ENCODE measurements around the gene CFDP1.
"Not testable (repeated sequence)": the region's sequence is repeated elsewhere in the genome, so short reads cannot be mapped to it uniquely, and the experiment has no call there.

CFDP1 gene

DNA sequence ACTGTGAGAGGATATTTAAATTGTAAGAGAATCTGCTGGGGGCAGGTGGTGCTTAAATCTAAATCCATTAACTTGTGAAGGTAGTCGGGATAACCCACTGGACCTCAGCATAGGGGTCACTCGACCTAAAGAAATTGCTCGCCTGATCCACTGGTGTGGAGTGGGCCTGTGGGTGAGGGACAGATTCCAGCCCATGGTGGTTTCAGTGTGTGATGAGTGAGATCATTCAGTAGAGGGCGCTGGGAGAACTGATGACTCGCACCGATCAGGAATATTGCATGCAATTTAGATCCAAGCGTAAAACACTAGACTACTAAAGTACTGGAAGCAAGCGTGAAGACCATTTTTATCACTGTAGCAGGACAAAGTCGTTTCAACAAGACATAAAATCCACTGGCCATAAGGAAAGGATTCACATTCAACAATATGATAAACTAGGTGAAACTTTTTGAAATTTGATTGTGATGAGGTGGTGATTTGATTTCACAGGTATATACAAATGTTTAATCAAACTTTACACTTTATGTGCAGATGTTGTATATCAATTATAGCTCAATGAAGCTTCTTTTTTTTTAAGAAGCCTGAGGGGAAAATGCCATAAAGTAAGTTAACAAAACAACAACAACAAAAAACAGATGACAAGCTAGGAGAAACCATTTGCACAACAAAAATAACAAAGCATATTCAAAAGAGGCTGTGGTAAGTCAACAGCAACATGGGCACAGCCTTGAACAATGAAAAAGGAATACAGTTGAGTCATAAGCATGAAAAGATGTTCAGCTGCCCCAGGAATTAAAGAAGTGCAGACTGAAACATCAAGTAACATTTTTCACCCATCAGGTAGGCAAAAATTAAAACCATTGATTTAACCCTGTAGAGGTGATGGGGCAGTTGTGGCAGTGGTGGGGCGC is 38.7 kb upstream of the CFDP1 start:
- Histone ChIP-seq H3K9ac (ENCODE audit: low read length) (no peak overlapping the region), H3K4me1 (ENCODE audit: control insufficient read depth, insufficient read depth, low read length) (no peaks in the 10 kb centered on the region)
- DNase-seq (ENCODE audit: low read depth) = peak; percentile 91

DNA sequence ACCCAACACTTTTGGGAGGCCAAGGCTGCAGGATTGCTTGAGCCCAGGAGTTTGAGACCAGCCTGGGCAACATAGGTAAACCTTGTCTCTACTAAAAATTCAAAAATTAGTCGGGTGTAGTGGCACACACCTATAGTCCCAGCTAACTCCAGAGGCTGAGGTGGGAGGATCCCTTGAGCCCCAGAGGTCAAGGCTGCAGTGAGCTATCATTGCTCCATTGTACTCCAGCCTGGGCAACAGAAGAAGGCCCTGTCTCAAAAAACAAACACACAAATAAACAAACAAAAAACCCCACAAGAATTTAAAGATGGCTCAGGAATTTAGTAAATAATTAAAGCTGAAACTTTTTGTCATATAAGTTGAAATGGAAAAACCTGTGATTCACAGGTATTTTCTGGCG is 33.5 kb upstream of the CFDP1 start:
- H3K27me3 ChIP-seq (replicated peaks; ENCODE audit: control insufficient read depth, insufficient read depth, low read length) = no peaks in the 10 kb centered on the region

More for the DNA sequence above, 38.7 kb upstream of the CFDP1 start:
- Histone ChIP-seq H3K9me3 (ENCODE audit: control insufficient read depth, low read length) (no peaks in the 10 kb centered on the region), H3K36me3 (ENCODE audit: control insufficient read depth, insufficient read depth, low read length, severe bottlenecking) (no peaks in the 10 kb centered on the region), H3K27me3 (replicated peaks; ENCODE audit: control insufficient read depth, insufficient read depth, low read length) (peaks cover 1% of the 10 kb centered on the region), H3K4me3 (ENCODE audit: low read length) (no peak overlapping the region)

DNA sequence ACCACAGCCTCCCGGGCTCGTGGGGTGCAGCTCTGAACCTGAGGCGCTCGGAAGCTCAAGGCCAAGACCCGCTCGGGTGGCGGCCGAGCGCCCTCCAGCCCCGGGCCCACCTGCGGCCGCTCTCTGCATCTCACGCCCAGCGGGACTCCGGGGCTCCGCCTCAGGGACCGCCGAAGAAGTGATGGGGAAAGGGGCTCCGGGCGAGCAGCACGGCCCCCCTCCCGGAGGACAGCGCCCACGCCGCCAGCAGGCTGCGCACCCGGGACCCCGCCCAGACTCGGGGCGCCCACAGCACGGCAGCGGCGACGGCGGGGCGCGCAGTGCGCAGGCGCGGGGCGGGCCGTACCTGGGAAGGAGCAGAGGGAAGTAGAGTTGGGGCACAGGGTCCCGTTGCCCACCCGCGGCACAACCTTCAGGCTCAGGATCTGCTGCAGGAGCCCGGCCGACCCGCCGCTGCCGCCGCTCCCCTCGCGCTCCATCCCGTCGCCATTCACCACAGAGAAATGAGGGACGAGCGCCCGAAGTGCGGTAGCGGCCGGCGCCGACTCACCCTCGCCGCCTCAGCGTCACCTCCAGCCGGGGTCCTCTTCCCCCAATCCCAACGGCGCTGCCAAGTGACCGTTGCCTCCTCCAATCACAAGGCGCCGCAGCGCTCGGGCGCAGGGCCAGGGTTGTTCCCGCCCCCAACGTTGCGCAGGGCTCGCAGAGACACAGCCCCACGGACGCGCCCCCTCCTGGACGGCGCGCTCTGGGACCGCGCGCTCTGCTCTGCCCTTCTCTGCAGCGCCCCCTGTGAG is 31.0 kb upstream of the CFDP1 start, which contains the start of gene TMEM170A:
TMEM170A (minus strand) TSS at position 568 of the 797 bp plus-strand sequence; CDS start at position 479, 89 bp downstream.
- Histone ChIP-seq H3K36me3 (ENCODE audit: control insufficient read depth, insufficient read depth, low read length, severe bottlenecking) (no peaks in the 10 kb centered on the region), H3K4me1 (ENCODE audit: control insufficient read depth, insufficient read depth, low read length) (no peaks in the 10 kb centered on the region), H3K9ac (ENCODE audit: low read length) (peak within 1 kb of the TSS; percentile 94), H3K27me3 (replicated peaks; ENCODE audit: control insufficient read depth, insufficient read depth, low read length) (no peaks in the 10 kb centered on the region), H3K9me3 (ENCODE audit: control insufficient read depth, low read length) (no peaks in the 10 kb centered on the region), H3K4me3 (ENCODE audit: low read length) (peak within 1 kb of the TSS; percentile 92)
- DNase-seq (ENCODE audit: low read depth) = peak; percentile 100

More for the DNA sequence above, 33.5 kb upstream of the CFDP1 start:
- H3K9me3 ChIP-seq (ENCODE audit: control insufficient read depth, low read length) = no peaks in the 10 kb centered on the region
- H3K4me3 ChIP-seq (ENCODE audit: low read length) = no peak overlapping the region
- no peaks in the 10 kb centered on the region for H3K4me1 ChIP-seq (ENCODE audit: control insufficient read depth, insufficient read depth, low read length)
- no peak for DNase-seq (ENCODE audit: low read depth)
- H3K36me3 ChIP-seq (ENCODE audit: control insufficient read depth, insufficient read depth, low read length, severe bottlenecking) = no peaks in the 10 kb centered on the region
- no peak overlapping the region for H3K9ac ChIP-seq (ENCODE audit: low read length)

DNA sequence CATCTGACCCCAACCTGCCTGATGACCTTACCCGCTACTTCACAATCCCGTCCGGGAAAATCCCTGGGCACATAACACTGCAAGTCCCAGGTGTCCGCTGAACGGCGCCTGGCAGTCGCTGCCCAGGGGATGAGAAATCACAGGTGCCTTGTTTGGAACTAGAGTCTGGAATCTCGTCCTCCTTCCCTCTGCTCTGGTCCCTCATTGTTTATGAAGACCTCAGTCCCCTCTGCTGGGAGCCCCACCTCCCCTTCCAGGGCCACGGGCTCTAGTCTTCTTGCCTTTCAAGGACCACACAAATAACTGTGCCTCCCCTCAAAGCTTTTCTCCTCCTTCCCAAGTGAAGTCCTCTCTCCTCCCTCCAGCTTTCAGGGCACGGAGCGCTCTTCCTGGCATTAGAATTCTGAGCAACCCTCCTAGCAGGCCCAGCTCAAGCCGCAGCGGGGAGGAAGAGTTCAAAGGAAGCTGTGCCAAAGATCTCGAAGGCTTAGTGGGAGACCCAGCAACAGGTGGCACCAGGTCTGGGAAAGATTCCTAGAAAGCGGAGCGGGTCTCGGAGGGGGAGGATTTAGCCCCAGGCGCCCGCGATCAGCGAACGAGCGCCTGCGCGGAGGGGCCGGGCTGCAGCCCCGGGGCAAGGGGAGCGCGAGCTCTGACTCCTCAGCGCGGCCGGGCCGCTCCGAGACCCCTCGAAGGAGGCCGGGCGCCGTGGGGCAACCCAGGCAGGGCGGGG is 30.3 kb upstream of the CFDP1 start:
- Histone ChIP-seq H3K4me3 (ENCODE audit: low read length) (peak overlapping the region; percentile 92), H3K9ac (ENCODE audit: low read length) (peak overlapping the region; percentile 94)
- not testable (repeated sequence) for H3K27me3 ChIP-seq (replicated peaks; ENCODE audit: control insufficient read depth, insufficient read depth, low read length); H3K36me3 ChIP-seq (ENCODE audit: control insufficient read depth, insufficient read depth, low read length, severe bottlenecking); H3K4me1 ChIP-seq (ENCODE audit: control insufficient read depth, insufficient read depth, low read length); H3K9me3 ChIP-seq (ENCODE audit: control insufficient read depth, low read length)
- peak; percentile 62 for DNase-seq (ENCODE audit: low read depth)

DNA sequence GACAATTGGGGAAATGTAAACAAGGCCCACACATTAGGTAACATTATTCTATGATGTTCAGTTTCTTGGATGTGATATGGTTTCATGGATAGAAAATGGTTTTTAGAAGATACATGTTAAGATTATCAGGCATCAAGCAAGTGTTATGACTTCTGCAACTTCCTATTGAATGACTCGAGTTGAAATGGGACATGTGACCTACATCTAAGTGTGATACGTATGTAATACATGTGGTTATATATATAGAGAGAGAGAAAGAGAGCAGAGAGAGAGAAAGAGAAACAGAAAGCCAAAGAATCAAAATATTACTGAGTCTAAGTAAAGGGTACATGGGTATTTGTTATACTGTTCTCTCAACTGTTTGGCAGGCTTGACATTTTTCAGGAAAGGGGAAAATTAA is 29.5 kb upstream of the CFDP1 start:
- H3K36me3 ChIP-seq (ENCODE audit: control insufficient read depth, insufficient read depth, low read length, severe bottlenecking) = no peaks in the 10 kb centered on the region
- no peaks in the 10 kb centered on the region for H3K27me3 ChIP-seq (replicated peaks; ENCODE audit: control insufficient read depth, insufficient read depth, low read length)
- H3K9me3 ChIP-seq (ENCODE audit: control insufficient read depth, low read length) = no peaks in the 10 kb centered on the region
- no peaks in the 10 kb centered on the region for H3K4me1 ChIP-seq (ENCODE audit: control insufficient read depth, insufficient read depth, low read length)
- H3K9ac ChIP-seq (ENCODE audit: low read length) = no peak overlapping the region
- DNase-seq (ENCODE audit: low read depth) = no peak
- no peak overlapping the region for H3K4me3 ChIP-seq (ENCODE audit: low read length)

DNA sequence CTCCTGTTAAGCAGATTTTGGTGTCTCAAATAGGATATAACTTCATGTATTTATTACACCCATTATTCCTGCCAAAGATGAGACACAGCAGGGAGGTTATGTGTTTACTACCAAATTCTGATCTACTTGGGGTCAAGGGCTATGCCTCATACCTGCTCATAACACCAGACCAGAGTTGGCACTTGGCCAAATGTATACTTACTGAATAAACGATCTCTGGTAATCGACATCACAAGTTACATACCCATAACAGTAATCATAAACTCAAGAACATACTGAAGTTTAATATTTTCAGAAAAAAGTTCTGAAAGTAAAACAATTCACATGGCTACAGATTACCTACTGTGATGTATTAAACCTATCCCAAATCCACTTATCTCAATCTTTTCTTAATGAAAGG is 28.3 kb upstream of the CFDP1 start:
- Histone ChIP-seq H3K36me3 (ENCODE audit: control insufficient read depth, insufficient read depth, low read length, severe bottlenecking) (no peaks in the 10 kb centered on the region), H3K4me3 (ENCODE audit: low read length) (no peak overlapping the region), H3K9ac (ENCODE audit: low read length) (no peak overlapping the region), H3K27me3 (replicated peaks; ENCODE audit: control insufficient read depth, insufficient read depth, low read length) (no peaks in the 10 kb centered on the region), H3K4me1 (ENCODE audit: control insufficient read depth, insufficient read depth, low read length) (no peaks in the 10 kb centered on the region), H3K9me3 (ENCODE audit: control insufficient read depth, low read length) (no peaks in the 10 kb centered on the region)
- no peak for DNase-seq (ENCODE audit: low read depth)

DNA sequence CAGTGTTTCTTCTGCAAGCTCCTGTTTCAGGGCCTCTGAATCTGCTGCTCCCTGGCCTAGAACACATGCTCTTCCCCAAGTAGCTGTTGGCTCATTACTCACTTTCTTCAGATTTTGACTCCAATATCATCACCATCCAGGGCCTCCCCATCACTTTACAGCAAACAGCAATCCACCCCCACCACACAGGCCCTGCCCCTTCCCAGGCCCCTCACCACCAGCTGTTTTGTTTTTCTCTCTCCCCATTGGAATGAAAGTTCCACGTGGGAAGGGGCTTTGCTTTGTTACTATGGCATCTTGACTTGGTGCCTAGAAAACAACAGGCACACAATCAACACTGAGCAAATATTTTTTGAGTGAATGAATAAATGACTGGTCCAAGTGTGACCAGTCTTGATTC is 27.1 kb upstream of the CFDP1 start:
- H3K36me3 ChIP-seq (ENCODE audit: control insufficient read depth, insufficient read depth, low read length, severe bottlenecking) = no peaks in the 10 kb centered on the region
- DNase-seq (ENCODE audit: low read depth) = no peak
- no peak overlapping the region for H3K4me3 ChIP-seq (ENCODE audit: low read length)
- H3K27me3 ChIP-seq (replicated peaks; ENCODE audit: control insufficient read depth, insufficient read depth, low read length) = no peaks in the 10 kb centered on the region
- no peaks in the 10 kb centered on the region for H3K4me1 ChIP-seq (ENCODE audit: control insufficient read depth, insufficient read depth, low read length)
- no peak overlapping the region for H3K9ac ChIP-seq (ENCODE audit: low read length)
- no peaks in the 10 kb centered on the region for H3K9me3 ChIP-seq (ENCODE audit: control insufficient read depth, low read length)

DNA sequence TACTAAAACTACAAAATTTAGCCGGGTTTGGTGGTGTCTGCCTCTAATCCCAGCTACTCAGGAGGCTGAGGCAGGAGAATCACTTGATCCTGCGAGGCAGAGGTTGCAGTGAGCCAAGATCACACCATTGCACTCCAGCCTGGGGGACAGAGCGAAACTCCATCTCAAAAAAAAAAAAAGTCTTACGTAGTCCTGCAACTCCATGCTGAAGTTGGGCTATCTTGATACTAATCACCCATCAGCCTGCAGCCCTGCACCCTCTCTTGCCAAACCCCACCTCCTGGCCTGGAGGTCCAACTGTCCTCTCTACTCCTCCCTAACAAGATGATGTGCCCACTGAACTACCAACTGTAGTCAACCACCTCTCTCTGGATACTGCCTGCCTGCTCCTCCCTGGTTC is 26.4 kb upstream of the CFDP1 start:
- no peaks in the 10 kb centered on the region for H3K9me3 ChIP-seq (ENCODE audit: control insufficient read depth, low read length)
- no peaks in the 10 kb centered on the region for H3K36me3 ChIP-seq (ENCODE audit: control insufficient read depth, insufficient read depth, low read length, severe bottlenecking)
- DNase-seq (ENCODE audit: low read depth) = no peak
- H3K9ac ChIP-seq (ENCODE audit: low read length) = no peak overlapping the region
- H3K4me3 ChIP-seq (ENCODE audit: low read length) = no peak overlapping the region
- H3K4me1 ChIP-seq (ENCODE audit: control insufficient read depth, insufficient read depth, low read length) = no peaks in the 10 kb centered on the region
- H3K27me3 ChIP-seq (replicated peaks; ENCODE audit: control insufficient read depth, insufficient read depth, low read length) = no peaks in the 10 kb centered on the region

DNA sequence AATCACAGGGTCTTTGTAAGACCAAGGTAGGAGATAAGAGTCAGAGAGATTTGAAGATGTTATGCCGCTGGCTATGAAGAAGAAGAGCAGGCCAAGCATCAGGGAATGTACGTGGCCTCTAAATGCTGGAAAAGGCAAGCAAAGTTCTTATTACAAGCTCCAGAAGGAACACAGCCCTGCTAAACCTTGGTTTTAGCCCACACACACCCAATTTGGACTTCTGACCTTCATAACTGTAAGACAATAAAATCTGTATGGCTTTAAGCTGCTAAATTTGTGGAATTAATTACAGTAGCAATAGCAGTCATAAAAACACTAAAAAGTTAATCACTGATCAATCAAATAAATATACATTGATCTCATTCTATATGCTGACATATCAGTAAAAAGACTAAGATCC is 25.1 kb upstream of the CFDP1 start:
- DNase-seq (ENCODE audit: low read depth) = no peak
- Histone ChIP-seq H3K9ac (ENCODE audit: low read length) (no peak overlapping the region), H3K36me3 (ENCODE audit: control insufficient read depth, insufficient read depth, low read length, severe bottlenecking) (no peaks in the 10 kb centered on the region), H3K9me3 (ENCODE audit: control insufficient read depth, low read length) (no peaks in the 10 kb centered on the region), H3K27me3 (replicated peaks; ENCODE audit: control insufficient read depth, insufficient read depth, low read length) (no peaks in the 10 kb centered on the region), H3K4me3 (ENCODE audit: low read length) (no peak overlapping the region), H3K4me1 (ENCODE audit: control insufficient read depth, insufficient read depth, low read length) (no peaks in the 10 kb centered on the region)

DNA sequence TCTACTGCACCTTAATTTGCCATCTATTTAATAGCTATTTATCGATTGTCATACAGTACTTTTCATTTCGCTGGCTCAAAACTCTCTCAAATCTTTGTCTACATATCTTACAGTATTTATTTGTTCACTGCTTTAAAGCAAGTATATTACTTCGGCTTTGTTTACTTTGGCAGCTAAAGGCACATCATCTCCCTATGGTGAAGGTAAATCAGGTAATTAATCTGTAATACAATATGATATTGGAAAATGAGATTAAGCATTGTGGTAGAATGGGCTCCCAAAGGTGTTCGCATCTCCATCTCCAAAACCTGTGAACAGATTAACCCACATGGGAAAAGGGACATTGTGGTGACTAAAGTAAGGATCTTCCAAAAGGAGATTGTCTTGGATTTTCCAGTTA is 24.7 kb upstream of the CFDP1 start:
- Histone ChIP-seq H3K9me3 (ENCODE audit: control insufficient read depth, low read length) (no peaks in the 10 kb centered on the region), H3K27me3 (replicated peaks; ENCODE audit: control insufficient read depth, insufficient read depth, low read length) (no peaks in the 10 kb centered on the region), H3K9ac (ENCODE audit: low read length) (no peak overlapping the region), H3K4me3 (ENCODE audit: low read length) (no peak overlapping the region), H3K4me1 (ENCODE audit: control insufficient read depth, insufficient read depth, low read length) (no peaks in the 10 kb centered on the region), H3K36me3 (ENCODE audit: control insufficient read depth, insufficient read depth, low read length, severe bottlenecking) (no peaks in the 10 kb centered on the region)
- DNase-seq (ENCODE audit: low read depth) = no peak

DNA sequence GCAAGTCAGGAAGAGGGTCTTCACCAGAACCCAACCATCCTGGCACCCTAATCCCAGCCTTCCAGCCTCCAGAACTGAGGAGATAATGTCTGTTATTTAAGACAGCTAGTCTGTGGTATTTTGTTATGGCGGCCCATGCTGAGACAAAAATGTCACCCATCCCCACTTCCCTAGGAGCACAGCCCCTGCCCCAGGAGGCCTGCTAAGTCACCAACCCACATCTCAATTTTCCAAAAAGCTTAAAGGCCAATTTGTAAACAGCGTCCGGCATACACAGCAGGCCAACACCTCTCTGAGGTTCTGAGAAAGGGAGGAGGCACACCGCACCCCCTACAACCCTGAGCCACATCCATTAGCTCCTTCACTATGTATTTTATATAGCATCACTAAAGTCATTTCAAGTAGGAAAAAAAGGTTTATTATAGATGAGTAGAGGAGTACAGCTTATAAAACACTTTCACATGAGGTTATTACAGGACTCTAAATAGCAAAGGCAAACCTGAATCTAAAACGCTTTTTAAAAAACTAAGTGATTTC is 24.2 kb upstream of the CFDP1 start:
- Histone ChIP-seq H3K4me1 (ENCODE audit: control insufficient read depth, insufficient read depth, low read length) (no peaks in the 10 kb centered on the region), H3K9me3 (ENCODE audit: control insufficient read depth, low read length) (no peaks in the 10 kb centered on the region), H3K9ac (ENCODE audit: low read length) (no peak overlapping the region), H3K4me3 (ENCODE audit: low read length) (no peak overlapping the region), H3K36me3 (ENCODE audit: control insufficient read depth, insufficient read depth, low read length, severe bottlenecking) (no peaks in the 10 kb centered on the region), H3K27me3 (replicated peaks; ENCODE audit: control insufficient read depth, insufficient read depth, low read length) (no peaks in the 10 kb centered on the region)
- DNase-seq (ENCODE audit: low read depth) = no peak

Data from adipocyte (in vitro differentiated cells).